Frontal cortex (tissue), 4 donors: Measurements from ENCODE around the gene HRC. TPM values are rescaled to one million over a fixed set of nuclear protein-coding genes. Genes with fewer than 3 reads are reported as not detected.
A peak's percentile ranks its signal among the peaks of the same experiment; 100 is the strongest.

Experiments
- DNase-seq, 2 donors: peaks; one replicate each; pipeline ENCODE4 v3.0.0; 2012; ENCODE audit warnings: low spot score in 2 of 2
- FAIRE-seq: peaks from 2 replicates; lab custom pipeline; 2012; peaks lifted over from hg19 to GRCh38; lab: Jason Lieb, UNC
- total RNA-seq: library from RNA; depleted of rRNA; stranded (reverse); fragments of >200 nt; gene quantifications from one replicate; pipeline ENCODE4 v1.2.3, GENCODE V29; 2014
- donor health status: control.
- donor health status: control.
- donor health status: control.

Gene HRC
- total RNA-seq, 1 donor from 2014 or later, result 0.41 TPM

DNA sequence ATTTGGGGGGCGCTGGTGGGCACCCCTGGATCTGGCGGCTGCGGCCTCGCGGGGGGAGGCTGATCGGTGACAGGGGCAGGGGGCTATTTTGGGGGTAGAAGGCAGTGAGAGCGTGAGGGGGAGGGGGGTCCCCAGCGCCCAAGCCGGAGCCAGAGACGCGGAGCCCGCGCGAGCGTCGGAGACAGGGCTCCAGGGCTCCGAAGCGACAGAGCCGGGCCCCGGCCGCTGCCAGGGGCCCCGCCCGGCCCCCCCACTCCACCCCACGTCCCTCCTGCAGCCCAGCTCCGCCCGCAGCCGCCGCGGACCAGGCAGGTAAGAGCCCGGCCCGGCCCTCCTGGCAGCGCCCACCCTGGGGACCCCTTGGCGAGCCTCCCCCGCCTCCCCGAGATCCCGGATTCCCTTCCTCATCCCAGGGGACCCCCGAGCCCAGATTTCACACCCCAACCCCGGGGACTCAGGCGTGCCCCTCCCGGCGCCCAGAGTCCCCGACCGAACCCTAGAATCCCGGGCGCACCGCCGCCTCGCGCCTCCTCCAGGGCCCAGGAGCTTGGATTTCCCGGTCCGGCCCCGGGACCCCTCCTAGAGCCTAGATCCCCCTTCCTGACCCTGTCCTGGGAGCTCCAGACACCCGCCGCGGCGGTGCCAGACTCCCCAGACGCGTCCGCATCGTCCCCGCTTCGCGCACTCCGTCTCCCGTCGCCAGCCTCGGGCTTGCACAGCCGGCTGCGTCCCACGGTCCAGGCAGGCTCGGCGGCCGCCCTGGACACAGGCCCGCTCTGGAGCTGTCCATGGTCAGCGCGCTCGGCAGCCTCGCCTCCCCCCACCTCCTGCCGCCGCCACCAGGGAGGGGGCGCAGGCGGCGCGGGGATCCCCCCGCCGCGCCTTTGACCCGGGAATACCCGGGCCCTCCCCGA, 35.5 kb downstream of the HRC start, which contains the start of gene PPFIA3:
PPFIA3 (plus strand) TSS at position 134 of the 914 bp plus-strand sequence. CDS start 8,330 bp downstream, outside the sequence.
- DNase-seq, result peak; percentile 66 to 75
- no peak for FAIRE-seq

DNA sequence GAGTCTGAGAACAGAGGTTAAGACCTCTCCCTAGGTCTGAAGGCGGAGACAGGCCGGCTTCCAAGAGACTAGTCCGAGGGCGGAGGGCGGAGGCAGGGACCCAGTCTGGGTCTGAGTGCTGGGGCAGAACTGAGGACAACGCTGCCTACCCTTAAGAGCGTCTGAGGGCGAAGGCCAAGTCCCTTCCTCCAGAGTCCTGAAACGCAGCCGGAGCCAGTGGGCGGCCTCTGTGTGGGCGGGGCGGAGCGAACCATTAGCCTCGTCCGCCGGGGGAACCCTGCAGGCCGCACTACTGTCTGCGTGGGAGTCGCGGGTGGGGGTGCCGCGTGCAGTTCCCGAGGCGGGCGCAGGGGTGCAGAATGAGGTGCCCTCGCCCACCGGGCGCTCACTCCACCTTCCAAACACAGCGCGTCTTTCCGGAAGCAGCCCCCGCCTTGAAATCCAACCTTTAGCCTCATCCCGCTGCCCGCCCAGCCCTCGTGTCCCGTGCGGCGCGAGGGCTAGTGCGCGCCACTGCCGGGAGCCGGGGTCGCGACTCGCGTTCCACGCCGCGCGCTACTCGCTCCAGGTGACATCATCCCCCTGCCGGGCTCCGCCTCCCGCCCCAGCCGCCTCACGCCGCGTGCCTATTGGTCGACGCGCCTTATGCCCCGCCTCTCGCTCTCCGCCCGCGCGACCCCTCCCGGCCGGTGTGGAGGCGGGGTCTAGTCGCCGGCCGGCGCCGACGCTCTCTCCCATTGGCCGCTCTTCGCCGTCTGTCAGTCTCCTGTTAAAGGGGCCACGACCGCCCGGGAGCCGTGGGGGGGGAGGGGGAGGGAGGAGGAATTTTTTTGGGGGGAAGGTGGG, 36.4 kb downstream of the HRC start, which contains the start of gene C19orf73:
C19orf73 (minus strand) TSS at position 579 of the 846 bp plus-strand sequence; CDS start at position 458, 121 bp downstream.
- peak; percentile 99 to 100 for DNase-seq
- FAIRE-seq, result no peak

DNA sequence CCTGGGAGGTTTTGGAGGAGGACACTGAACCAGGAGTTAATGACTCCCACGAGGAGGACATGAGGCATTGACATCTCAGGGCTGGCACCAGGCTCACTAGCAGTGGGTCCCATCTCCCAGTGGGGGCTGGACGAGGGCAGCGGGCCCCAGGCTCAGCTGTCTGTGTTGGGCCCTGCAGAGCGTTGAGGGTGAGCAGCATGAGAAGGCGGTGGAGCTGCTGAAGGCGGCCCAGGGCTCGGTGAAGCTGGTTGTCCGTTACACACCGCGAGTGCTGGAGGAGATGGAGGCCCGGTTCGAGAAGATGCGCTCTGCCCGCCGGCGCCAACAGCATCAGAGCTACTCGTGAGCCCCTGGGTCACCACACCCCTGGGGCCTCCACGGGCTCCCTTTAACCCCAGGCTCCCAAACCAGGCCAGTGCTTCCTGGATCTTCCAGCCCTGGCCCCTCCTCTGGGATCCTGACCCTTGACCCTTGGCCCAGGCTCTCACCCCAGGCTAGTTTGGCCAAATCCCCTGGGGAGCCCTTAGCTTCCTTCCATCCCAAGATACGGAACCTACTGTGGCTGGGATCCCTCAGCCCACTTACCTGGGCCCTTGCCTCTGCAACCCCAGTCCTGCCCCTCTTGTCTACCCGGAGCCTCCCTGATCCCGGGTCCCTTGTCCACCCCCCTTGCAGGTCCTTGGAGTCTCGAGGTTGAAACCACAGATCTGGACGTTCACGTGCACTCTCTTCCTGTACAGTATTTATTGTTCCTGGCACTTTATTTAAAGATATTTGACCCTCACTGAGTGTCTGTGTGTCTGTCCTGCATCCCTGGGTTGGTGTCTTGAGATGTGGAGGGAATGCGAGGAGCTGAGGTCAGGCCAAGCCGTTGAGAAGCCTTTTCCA, 37.3 kb downstream of the HRC start:
- no peak for FAIRE-seq
- no peak for DNase-seq

DNA sequence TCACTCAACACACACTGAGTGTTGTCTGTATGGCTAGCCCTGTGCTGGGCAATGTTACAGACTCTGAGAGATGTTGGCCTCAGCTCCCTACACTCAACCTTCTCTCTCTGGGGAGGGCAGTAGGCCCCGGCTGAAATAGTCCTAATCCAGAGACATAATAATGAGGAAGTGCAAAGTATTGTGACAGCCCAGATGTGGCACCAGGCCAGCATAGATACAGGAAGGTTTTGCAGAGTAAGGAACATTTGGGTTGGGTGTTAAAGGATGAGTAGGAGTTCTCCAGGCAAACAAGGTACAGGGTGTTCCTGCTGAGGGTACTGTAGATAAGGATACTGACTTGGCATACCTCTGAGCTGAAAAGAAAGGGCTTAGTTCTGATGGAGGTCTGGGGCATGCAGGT, 38.7 kb downstream of the HRC start:
- DNase-seq, result no peak
- no peak for FAIRE-seq

DNA sequence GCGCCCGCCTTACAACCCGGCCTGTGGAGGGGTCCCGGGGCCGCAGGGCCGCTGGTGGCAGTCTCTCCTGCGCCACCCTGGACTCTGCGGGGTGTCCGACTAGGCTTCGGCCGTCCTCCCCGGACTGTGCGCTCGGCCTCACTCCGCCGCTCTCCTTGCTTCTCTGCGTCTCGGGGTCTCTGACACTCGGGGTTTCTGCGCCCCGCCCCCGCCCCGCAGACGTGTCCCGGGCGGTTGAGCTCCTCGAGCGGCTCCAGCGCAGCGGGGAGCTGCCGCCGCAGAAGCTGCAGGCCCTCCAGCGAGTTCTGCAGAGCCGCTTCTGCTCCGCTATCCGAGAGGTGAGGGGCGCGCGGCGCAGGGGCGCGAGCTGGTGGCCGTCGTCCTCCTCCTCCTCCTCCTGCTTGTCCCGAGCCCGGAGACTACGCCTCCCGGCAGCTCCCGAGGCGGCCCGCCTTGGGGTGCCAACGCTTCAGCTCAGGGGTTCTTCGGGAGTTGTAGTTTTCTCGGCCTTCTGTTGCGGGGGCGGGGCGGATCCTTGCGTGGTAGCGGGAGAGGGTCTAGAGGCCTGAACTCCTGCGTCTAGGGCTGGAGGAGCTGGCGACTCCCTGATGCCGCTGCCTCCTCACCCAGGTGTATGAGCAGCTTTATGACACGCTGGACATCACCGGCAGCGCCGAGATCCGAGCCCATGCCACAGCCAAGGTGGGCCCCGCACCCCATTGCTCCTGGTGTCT, 40.4 kb downstream of the HRC start:
- peak; percentile 63 to 81 for DNase-seq
- no peak for FAIRE-seq

DNA sequence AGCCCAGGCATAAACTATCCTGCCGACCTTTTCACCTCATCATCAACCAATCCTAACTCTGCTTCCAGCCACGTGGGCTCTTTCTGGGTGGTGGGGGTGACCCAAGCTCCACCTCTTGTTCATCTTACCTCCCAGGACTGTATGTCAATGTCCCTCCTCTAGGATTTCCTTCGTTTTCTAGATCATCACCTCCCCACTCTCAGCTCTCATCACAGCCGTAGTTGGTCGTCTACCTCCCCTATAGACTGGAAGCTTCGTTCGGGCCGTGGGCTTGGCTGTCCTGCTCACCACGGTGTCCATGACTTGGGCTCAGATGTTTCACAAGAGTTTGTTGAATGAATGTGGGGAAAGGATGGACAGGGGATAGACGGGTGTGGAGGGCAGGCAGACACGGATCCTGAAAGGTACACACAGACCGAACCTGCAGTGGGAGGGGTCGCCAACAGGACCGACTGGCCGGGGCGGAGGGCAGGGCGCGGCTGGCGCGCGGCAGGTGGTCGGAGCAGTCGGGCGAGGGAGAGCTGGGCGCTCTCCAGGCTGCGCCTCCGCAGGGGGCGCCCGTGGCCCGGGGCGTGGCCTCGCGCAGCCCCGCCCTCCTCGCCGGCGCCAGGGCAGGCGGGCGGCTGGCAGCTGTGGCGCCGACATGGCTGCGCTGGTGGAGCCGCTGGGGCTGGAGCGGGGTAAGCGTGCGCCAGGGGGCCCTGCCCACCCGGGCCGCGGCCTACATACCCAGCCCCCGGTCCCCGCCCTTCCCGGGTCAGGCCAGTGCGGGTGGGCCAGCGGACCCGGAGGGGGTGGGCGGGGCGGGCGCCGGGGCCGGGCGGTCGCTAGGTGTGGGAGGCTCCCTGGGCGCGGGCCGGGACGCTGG, 41.2 kb downstream of the HRC start, which contains the start of gene LIN7B:
LIN7B (plus strand) TSS at position 609 of the 868 bp plus-strand sequence; CDS start at position 644, 35 bp downstream.
- no peak for FAIRE-seq
- peak; percentile 90 to 95 for DNase-seq

DNA sequence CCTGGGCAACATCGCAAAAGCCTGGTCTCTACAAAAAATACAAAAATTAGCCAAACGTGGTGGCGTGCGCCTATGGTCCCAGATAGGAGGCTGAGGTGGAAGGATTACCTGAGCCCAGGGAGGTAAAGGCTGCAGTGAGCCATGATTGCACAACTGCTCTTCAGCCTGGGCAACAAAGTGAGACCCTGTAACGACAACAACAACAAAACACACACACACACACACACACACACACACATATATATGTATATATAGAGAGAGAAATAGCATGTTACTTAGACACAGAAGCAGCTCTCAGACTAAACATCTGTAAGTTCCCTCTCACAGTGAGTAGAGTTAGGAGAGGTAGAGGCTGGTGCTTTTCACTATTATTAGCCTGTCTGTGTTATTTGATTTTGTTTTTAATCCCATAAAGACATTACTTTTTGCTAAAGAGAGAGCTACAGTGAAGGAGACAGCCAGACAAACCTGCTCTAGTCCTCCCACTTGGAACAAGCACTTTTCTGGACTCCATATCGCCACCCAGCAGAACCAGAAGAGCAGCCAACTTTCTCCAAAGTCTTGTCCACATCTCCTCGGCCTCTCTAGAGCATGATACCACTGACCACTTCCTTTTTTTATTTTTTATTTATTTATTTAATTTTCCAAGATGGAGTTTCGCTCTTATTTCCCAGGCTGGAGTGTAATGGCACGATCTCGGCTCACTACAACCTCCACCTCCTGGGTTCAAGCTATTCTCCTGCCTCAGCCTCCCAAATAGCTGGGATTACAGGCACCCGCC, 43.8 kb downstream of the HRC start:
- FAIRE-seq, result no peak
- DNase-seq, result no peak

DNA sequence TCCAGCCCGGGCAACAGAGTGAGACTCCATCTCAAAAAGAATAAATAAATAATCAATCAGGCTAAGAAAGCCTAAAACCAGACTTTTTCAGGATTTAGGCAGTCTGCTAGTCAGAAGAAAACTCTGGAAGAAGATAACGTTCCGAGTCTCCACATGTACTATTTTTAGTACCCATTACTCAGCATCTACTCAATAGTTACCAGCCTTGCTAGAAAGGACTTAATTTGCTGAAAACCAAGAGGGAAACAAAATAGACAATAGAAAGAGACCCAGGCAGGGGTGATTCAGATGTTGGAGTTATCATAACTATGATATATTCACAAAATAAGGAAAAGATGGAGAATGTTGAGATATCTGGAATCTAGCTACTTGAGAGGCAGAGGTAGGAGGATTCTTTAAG, 44.6 kb downstream of the HRC start:
- DNase-seq, result no peak
- no peak for FAIRE-seq

DNA sequence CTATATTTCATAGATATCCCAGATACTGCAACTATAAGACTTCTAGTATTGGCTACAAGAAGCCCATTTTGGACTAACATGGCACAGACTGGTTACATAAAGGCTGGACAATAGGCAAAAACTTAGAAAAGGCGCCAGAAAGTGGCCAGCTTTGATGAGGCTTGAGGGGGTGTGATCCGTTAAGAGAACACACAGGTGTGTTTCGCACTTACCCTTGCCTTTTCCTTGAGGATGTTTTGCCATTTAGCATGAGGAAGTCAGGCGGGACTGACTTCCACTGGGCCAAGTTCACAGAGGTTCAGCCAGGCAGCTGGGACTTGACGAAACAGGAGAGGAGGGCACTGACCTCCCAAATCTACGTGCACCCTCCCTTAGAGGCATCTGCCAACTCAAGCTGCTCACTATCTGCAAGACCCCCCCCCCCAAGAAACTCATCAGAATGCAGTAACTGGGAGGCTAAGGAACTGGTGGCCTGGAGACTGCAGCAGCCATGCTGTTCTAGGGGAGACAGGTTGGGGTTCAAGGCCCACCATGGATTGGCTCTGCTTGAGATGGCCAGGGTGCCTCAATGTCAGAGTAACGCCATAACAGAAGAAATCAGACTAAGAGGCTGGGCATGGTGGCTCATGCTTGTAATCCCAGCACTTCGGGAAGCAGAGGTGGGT, 45.5 kb downstream of the HRC start:
- FAIRE-seq (no peak), DNase-seq (no peak)

DNA sequence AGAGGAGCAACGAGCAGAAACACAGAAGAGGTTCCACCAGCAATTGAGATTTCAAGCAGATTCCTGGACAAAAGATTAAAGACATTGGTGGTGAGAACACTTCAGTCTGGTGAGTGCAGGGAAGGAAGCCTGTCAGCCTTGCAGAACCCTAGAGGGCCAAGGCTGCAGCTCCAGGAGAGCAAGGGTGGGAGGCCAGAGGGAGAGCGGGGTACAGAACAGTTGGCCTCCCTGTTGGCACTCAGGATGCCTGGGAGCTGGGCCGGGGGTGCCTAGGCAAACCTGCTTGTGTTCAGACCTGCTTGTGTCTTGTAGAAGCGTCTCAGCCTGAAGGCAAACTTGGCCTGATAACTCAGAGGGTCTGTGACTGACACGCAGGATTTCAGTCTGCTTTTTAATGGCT, 46.1 kb downstream of the HRC start:
- FAIRE-seq, result no peak
- DNase-seq, result no peak

DNA sequence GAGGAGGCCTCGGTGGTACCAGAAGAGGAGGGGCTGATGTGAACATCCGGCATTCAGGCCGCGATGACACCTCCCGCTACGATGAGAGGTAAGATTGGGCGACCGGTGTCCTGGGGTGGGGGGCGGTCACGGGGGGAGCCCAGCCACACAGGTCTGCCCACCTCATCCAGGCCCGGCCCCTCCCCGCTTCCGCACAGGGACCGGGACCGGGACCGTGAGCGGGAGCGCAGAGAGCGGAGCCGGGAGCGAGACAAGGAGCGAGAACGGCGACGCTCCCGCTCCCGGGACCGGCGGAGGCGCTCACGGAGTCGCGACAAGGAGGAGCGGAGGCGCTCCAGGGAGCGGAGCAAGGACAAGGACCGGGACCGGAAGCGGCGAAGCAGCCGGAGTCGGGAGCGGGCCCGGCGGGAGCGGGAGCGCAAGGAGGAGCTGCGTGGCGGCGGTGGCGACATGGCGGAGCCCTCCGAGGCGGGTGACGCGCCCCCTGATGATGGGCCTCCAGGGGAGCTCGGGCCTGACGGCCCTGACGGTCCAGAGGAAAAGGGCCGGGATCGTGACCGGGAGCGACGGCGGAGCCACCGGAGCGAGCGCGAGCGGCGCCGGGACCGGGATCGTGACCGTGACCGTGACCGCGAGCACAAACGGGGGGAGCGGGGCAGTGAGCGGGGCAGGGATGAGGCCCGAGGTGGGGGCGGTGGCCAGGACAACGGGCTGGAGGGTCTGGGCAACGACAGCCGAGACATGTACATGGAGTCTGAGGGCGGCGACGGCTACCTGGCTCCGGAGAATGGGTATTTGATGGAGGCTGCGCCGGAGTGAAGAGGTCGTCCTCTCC, 47.4 kb downstream of the HRC start:
- no peak for DNase-seq
- no peak for FAIRE-seq

DNA sequence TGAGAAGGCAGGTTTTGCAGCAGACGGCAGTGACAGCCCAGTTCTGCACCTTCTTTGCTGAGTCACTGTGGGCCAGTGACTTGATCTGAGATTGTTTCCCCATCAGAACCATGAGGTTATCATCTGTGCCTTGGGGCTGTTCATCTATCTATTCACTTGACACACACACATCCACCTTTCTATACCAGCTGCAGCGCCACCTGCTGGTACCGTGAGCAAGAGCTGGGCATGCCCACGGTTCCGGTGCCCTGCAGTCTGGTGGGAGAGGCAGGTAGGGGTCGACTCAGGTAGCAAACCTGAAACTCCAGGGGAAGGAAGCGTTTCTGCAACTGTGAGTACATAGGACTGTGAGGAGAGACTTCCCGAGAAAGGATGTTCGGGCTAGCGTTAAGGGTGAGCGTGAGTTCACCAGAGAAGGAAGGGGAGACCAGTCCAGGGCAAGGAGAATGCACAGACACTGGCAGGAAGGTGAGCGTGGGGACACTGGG, 48.5 kb downstream of the HRC start:
- DNase-seq (no peak), FAIRE-seq (no peak)

DNA sequence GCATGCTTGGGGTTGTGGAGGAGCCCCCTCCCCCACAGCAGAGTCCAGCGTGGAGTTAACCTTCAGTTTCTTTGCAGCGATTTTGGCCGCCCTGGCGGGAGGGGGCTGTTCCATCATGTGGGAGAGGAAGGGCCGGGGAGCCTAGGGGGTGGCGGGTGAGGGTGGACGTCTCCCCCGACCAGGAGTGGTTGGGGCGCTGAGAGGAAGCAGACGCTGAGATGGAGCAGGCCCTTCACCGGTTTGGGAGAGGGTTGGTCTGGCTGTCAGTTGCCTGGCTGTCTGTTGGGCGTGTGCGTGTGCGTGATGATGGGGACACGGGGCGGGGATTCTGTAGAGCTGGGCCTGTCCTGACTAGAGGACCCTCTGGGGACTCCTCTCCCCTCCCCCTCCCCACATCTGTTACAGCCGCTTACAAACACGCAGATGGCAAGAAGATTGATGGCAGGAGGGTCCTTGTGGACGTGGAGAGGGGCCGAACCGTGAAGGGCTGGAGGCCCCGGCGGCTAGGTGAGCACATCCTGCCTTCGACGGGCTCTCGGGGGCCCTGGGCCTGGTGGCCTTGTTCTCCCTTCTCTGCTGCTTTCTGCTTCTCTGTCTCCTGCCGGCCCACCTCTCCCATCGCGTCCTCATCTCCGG, 50.8 kb downstream of the HRC start:
- DNase-seq (no peak), FAIRE-seq (no peak)

DNA sequence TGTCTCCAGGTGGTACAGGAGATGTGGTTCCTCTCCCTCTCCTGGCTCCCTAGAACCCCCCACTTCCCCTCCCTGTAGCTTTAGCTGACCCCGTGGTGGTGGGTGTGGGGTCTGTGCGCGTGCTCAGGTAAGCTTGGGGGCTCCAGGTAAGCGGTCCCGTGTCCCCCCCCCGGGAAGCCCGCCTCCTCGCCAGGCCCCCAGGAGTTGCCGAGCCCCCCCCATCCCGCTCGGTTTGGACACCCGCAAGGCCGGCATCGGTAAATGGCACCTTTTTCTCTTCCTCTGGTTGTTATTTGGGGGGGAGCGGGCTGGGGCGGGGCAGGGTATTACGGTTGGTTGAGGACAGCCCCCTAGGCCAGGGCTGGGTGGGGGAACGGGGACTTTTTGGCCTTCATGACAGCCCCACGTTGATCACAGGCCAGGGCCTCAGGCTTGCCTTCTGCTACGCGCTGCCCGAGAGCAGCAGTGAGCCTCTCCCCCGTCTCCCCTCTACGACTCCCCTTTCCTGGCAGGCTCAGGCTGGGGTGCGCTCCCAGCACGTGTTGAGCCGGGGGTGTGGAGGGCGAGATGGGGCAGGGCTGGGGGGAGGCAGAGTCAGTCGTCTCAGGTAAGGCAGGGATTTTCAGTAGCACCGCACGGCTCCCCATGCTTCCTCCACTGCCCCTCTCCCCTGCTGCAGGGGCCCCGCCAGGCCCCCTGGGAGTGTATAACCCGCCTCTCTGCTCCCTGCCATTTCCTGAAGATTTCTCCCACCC, 51.7 kb downstream of the HRC start:
- DNase-seq (no peak), FAIRE-seq (no peak)
